ENCODE data around the gene CCDC187. TPM values are rescaled to one million over a fixed set of nuclear protein-coding genes. Genes with fewer than 3 reads are reported as not detected.
"Not testable (repeated sequence)": the region's sequence is repeated elsewhere in the genome, so short reads cannot be mapped to it uniquely, and the experiment has no call there.

CCDC187 gene
- total RNA-seq, 6 donors from 2014 or later, result 0.17 to 22.3 (median 10.0) TPM

DNA sequence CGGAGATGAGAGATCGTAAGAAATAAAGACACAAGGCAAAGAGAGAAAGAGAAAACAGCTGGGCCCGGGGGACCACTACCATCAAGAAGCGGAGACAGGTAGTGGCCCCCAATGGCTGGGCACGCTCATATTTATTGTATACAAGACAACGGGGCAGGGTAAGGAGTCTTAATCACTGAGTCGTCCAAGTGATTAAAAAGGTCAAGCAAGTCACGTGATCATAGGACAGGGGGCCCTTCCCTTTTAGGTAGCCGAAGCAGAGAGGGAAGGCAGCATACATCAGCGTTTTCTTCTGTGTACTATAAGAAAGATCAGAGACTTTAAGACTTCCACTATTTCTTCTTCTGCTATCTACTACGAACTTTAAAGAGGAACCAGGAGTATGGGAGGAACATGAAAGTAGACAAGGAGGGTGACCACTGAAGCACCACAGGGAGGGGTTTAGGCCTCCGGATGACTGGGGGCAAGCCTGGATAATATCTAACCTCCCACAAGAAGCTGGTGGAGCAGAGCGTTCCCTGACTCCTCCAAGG is 33.7 kb downstream of the CCDC187 start:
- Histone ChIP-seq H3K27me3 (no peaks in the 10 kb centered on the region), H3K9me3 (no peaks in the 10 kb centered on the region), H3K36me3 (no peaks in the 10 kb centered on the region), H3K4me3 (no peak overlapping the region), H3K4me1 (peaks cover 9 to 14% (median 12%) of the 10 kb centered on the region in 4 donors), H3K27ac (no peak overlapping the region)
- DNase-seq (no peak), ATAC-seq (ENCODE audit: low FRiP score in 2 of 2) (no peak)
- no peak for TF ChIP-seq EP300 (IDR thresholded peaks at IDR 0.05)
- TF ChIP-seq CTCF (IDR thresholded peaks at IDR 0.05), result no peak
- TF ChIP-seq POLR2AphosphoS5 (IDR thresholded peaks at IDR 0.05), result no peak
- whole genome bisulfite sequencing, 2 donors, result 79 to 82% methylated on average over 13 of the region's 13 CpGs

- Histone ChIP-seq H3K27me3 (no peaks in the 10 kb centered on the region), H3K4me3 (no peak overlapping the region), H3K36me3 (no peaks in the 10 kb centered on the region), H3K9me3 (no peaks in the 10 kb centered on the region), H3K4me1 (peaks cover 9 to 14% (median 12%) of the 10 kb centered on the region in 4 donors), H3K27ac (no peak overlapping the region)
- ATAC-seq (ENCODE audit: low FRiP score in 2 of 2) (no peak), DNase-seq (no peak)
- 57 to 62% methylated on average over 6 of the region's 6 CpGs for WGBS, 2 donors
- TF ChIP-seq CTCF (IDR thresholded peaks at IDR 0.05) (no peak), EP300 (IDR thresholded peaks at IDR 0.05) (no peak), POLR2A (IDR thresholded peaks at IDR 0.05) (no peak), POLR2AphosphoS5 (IDR thresholded peaks at IDR 0.05) (no peak)
These were observed 35.2 kb downstream of the CCDC187 start for GRCh38 chr9:136268735-136269134.

- Histone ChIP-seq H3K4me3 (no peak overlapping the region), H3K27ac (no peak overlapping the region), H3K36me3 (no peaks in the 10 kb centered on the region), H3K4me1 (peaks cover 9 to 14% (median 12%) of the 10 kb centered on the region in 4 donors), H3K27me3 (no peaks in the 10 kb centered on the region), H3K9me3 (no peaks in the 10 kb centered on the region)
- WGBS, 2 donors, result 45 to 47% methylated on average over 6 of the region's 6 CpGs
- ATAC-seq (ENCODE audit: low FRiP score in 2 of 2), result no peak
- TF ChIP-seq EP300 (IDR thresholded peaks at IDR 0.05) (no peak), POLR2A (IDR thresholded peaks at IDR 0.05) (no peak), POLR2AphosphoS5 (IDR thresholded peaks at IDR 0.05) (no peak), CTCF (IDR thresholded peaks at IDR 0.05) (no peak)
- DNase-seq, result no peak
These were observed 35.6 kb downstream of the CCDC187 start for GRCh38 chr9:136268318-136268717.

DNA sequence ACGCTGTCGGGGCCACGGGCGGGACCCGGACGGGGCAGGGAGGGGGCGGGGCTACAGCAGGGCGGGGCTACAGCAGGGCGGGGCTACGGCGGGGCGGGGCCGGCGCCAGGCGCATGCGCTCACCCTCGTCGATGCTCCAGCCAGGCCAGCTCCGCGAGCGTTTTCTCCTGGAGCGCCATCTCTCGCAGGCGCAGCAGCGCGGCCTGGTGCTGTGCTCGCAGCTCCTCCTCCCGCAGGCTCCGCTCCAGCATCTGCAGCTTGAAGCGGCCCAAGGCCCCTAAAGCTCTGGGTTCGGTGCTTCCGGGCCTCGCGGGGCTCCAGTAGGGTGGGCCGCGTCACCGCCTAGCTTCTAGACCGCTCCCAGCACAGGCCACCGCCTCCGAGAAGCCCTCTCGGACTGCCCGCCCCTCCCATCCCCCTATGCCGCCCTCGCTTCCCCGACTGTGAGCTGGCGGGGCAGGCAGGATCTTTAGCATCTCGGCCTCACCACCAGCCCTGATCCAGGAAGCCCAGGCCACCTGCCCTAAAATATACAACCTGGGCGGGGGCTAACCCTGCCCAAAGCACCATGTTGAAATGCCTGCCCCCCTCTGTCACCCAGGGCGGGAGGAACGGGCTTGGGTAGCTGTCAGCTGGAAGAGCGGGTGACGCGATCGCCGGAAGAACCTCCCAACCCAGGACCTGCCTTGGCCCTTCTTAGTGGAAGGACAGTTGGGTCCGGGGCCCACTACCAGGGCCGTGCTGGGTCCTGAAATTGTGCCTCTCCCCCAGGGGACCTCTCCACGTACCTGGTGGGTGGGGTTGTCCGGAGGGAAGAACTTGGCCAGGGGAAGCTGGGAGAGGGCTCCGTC is 36.4 kb downstream of the CCDC187 start:
- no peaks in the 10 kb centered on the region for H3K36me3 ChIP-seq
- no peaks in the 10 kb centered on the region for H3K9me3 ChIP-seq
- ATAC-seq (ENCODE audit: low FRiP score in 2 of 2) (peak; percentile 91 to 97), DNase-seq (peak; percentile 88 to 96)
- peak overlapping the region; percentile 31 to 75 (median 61) for H3K27ac ChIP-seq
- H3K4me1 ChIP-seq, result peaks cover 9 to 14% (median 12%) of the 10 kb centered on the region in 4 donors
- no peaks in the 10 kb centered on the region for H3K27me3 ChIP-seq
- 1 to 29% methylated on average over 21 to 24 of the region's 60 CpGs for WGBS, 2 donors
- peak overlapping the region; percentile 48 to 64 (median 54) for H3K4me3 ChIP-seq
- TF ChIP-seq POLR2A (IDR thresholded peaks at IDR 0.05) (peak in 1 of 4 donors; percentile 56), EP300 (IDR thresholded peaks at IDR 0.05) (no peak), CTCF (IDR thresholded peaks at IDR 0.05) (peak in 2 of 6 experiments; percentile 9 to 27)

DNA sequence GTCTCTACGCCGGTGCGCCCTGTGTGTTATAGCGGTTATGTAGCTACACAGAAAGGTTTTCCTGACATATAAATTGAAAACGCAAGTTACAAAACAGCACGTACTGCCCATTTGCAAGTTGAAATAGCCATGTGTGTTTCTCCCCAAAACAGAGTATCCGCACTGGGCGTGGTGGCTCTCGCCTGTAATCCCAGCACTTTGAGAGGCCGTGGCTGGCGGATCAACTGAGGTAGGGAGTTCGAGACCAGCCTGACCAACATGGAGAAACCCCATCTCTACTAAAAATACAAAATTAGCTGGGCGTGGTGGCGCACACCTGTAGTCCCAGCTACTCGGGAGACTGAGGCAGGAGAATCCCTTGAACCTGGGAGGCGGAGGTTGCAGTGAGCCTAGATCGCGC is 37.3 kb downstream of the CCDC187 start:
- WGBS, 2 donors, result 87 to 93% methylated on average over 18 of the region's 18 CpGs
- H3K27ac ChIP-seq; ATAC-seq (ENCODE audit: low FRiP score in 2 of 2); H3K9me3 ChIP-seq; H3K36me3 ChIP-seq; DNase-seq; H3K27me3 ChIP-seq: not testable (repeated sequence)
- H3K4me3 ChIP-seq, result peak overlapping the region in 3 of 4 donors; percentile 48 to 64 (median 53)
- H3K4me1 ChIP-seq, result peaks cover 9 to 14% (median 12%) of the 10 kb centered on the region in 4 donors

Data from upper lobe of left lung (tissue), 6 donors.